MM.1S (cell line): Measurements from ENCODE around the gene ZNF710.

ENCODE experiments used
- CTCF ChIP-seq: fragments of 300-600 bp; sonication (generic); IDR thresholded peaks from 2 replicates; pipeline ENCODE4 v1.5.1; 2016; ENCODE audit warnings: antibody characterized with exemption, low read length, mixed read lengths
- EZH2 ChIP-seq: fragments of 300-600 bp; sonication (generic); optimal IDR thresholded peaks from 2 replicates; pipeline ENCODE3; 2017; ENCODE audit warnings: low read depth, mild to moderate bottlenecking, antibody characterized with exemption, low read length, mixed read lengths
- EZH2phosphoT487 ChIP-seq: fragments of 300-600 bp; sonication (generic); IDR thresholded peaks from 2 replicates; pipeline ENCODE4 v1.6.1; 2018; ENCODE audit warnings: antibody characterized with exemption, low read length

- TF ChIP-seq CTCF: no peak
- no peak for TF ChIP-seq EZH2
- no peak for TF ChIP-seq EZH2phosphoT487
These were observed 21.2 kb downstream of the ZNF710 start for GRCh38 chr15:90022345-90022744.
